Activated B cell treated with CpG ODN at 0.5 μM for 24 hours (primary cell): ENCODE data around the gene FOLH1. TPM values are rescaled to one million over a fixed set of nuclear protein-coding genes. Genes with fewer than 3 reads are reported as not detected.
"Not testable (repeated sequence)": the region's sequence is repeated elsewhere in the genome, so short reads cannot be mapped to it uniquely, and the experiment has no call there.

Experiments used
- ATAC-seq: fragments of 200-7000 bp; cut with Tn5 transposase; one replicate; pipeline ENCODE4 v1.10.0; 2021; ENCODE audit warnings: low read depth, mild to moderate bottlenecking, moderate library complexity
- CTCF ChIA-PET: fragments of 350-600 bp; sonication (Branson Sonifier 250); formaldehyde crosslinking; loops from one replicate; lab custom pipeline; 2021; ENCODE audit warnings: antibody characterized with exemption; lab: Charles Lee
- POLR2A ChIA-PET: fragments of 350-600 bp; sonication (Branson Sonifier 250); formaldehyde crosslinking; loops from one replicate; lab custom pipeline; 2021; ENCODE audit warnings: antibody characterized with exemption; lab: Charles Lee
- DNase-seq: peaks from one replicate; pipeline ENCODE4 v3.0.0; 2022
- H3K27ac Mint-ChIP-seq: one replicate; pipeline ENCODE4 v1.8.0; 2020; ENCODE audit warnings: mixed read lengths
- H3K27me3 Mint-ChIP-seq: one replicate; pipeline ENCODE4 v1.8.0; 2021; ENCODE audit warnings: mixed read lengths
- H3K36me3 Mint-ChIP-seq: one replicate; pipeline ENCODE4 v1.8.0; 2021; ENCODE audit warnings: low read depth, mixed read lengths
- H3K4me1 Mint-ChIP-seq: one replicate; pipeline ENCODE4 v1.8.0; 2021; ENCODE audit warnings: mixed read lengths
- H3K4me3 Mint-ChIP-seq: one replicate; pipeline ENCODE4 v1.8.0; 2020; ENCODE audit warnings: mild to moderate bottlenecking, mixed read lengths
- H3K9me3 Mint-ChIP-seq: one replicate; pipeline ENCODE4 v1.8.0; 2020; ENCODE audit warnings: mixed read lengths
- CTCF ChIP-seq: fragments of 200-600 bp; IDR thresholded peaks from one replicate; pipeline ENCODE4 v1.8.0; 2022; ENCODE audit warnings: antibody characterized with exemption, mild to moderate bottlenecking
- intact Hi-C: fragments of 100-400 bp; cut with micrococcal nuclease; formaldehyde crosslinking; loops from one replicate; pipeline ENCODE4 v1.15.1; 2024
- total RNA-seq: library from RNA; stranded (reverse); gene quantifications from 2 replicates; pipeline ENCODE4 v1.2.3, GENCODE V29; 2022

Gene FOLH1
- total RNA-seq, 1 donor from 2014 or later: not detected

- H3K27ac Mint-ChIP-seq, intact Hi-C loops, ATAC-seq, DNase-seq, H3K4me3 Mint-ChIP-seq, POLR2A ChIA-PET, H3K36me3 Mint-ChIP-seq, H3K9me3 Mint-ChIP-seq, H3K4me1 Mint-ChIP-seq, H3K27me3 Mint-ChIP-seq, CTCF ChIA-PET: not testable (repeated sequence)
Measured at GRCh38 chr11:49185597-49185996, 22.8 kb downstream of the FOLH1 start.

- DNase-seq, H3K36me3 Mint-ChIP-seq, H3K4me1 Mint-ChIP-seq, H3K27ac Mint-ChIP-seq, intact Hi-C loops, CTCF ChIA-PET, ATAC-seq, POLR2A ChIA-PET, H3K27me3 Mint-ChIP-seq, H3K4me3 Mint-ChIP-seq, H3K9me3 Mint-ChIP-seq: not testable (repeated sequence)
Measured at GRCh38 chr11:49184756-49185155, 23.6 kb downstream of the FOLH1 start.

- H3K4me3 Mint-ChIP-seq, intact Hi-C loops, H3K36me3 Mint-ChIP-seq, H3K4me1 Mint-ChIP-seq, ATAC-seq, H3K27ac Mint-ChIP-seq, H3K27me3 Mint-ChIP-seq, CTCF ChIA-PET, H3K9me3 Mint-ChIP-seq, DNase-seq, POLR2A ChIA-PET: not testable (repeated sequence)
Measured at GRCh38 chr11:49177936-49178335, 30.5 kb downstream of the FOLH1 start.

- DNase-seq, intact Hi-C loops, H3K4me1 Mint-ChIP-seq, H3K36me3 Mint-ChIP-seq, CTCF ChIA-PET, H3K9me3 Mint-ChIP-seq, ATAC-seq, H3K27ac Mint-ChIP-seq, H3K27me3 Mint-ChIP-seq, POLR2A ChIA-PET, H3K4me3 Mint-ChIP-seq: not testable (repeated sequence)
Measured at GRCh38 chr11:49175378-49175777, 33.0 kb downstream of the FOLH1 start.

GRCh38 chr11:49174691-49175366 is 33.6 kb downstream of the FOLH1 start:
- H3K9me3 Mint-ChIP-seq, CTCF ChIA-PET, H3K27ac Mint-ChIP-seq, H3K27me3 Mint-ChIP-seq, DNase-seq, POLR2A ChIA-PET, H3K4me3 Mint-ChIP-seq, H3K4me1 Mint-ChIP-seq, intact Hi-C loops, ATAC-seq, H3K36me3 Mint-ChIP-seq: not testable (repeated sequence)

GRCh38 chr11:49171613-49172012 is 36.8 kb downstream of the FOLH1 start:
- H3K27me3 Mint-ChIP-seq, H3K9me3 Mint-ChIP-seq, H3K4me1 Mint-ChIP-seq, ATAC-seq, H3K27ac Mint-ChIP-seq, intact Hi-C loops, CTCF ChIA-PET, DNase-seq, H3K36me3 Mint-ChIP-seq, H3K4me3 Mint-ChIP-seq, POLR2A ChIA-PET: not testable (repeated sequence)

GRCh38 chr11:49169579-49169978 is 38.8 kb downstream of the FOLH1 start:
- ATAC-seq, H3K4me1 Mint-ChIP-seq, intact Hi-C loops, H3K27ac Mint-ChIP-seq, H3K9me3 Mint-ChIP-seq, POLR2A ChIA-PET, H3K4me3 Mint-ChIP-seq, H3K27me3 Mint-ChIP-seq, CTCF ChIA-PET, DNase-seq, H3K36me3 Mint-ChIP-seq: not testable (repeated sequence)

- CTCF ChIA-PET: not testable (repeated sequence)
Measured at GRCh38 chr11:49168992-49169391, 39.4 kb downstream of the FOLH1 start.

GRCh38 chr11:49151211-49151610 is 57.2 kb downstream of the FOLH1 start:
- no peak for DNase-seq
- Mint-ChIP-seq H3K36me3 (no peaks in the 10 kb centered on the region), H3K27ac (no peak overlapping the region), H3K4me1 (no peaks in the 10 kb centered on the region), H3K4me3 (no peak overlapping the region), H3K27me3 (no peaks in the 10 kb centered on the region), H3K9me3 (no peaks in the 10 kb centered on the region)
- TF ChIP-seq CTCF: no peak
- CTCF ChIA-PET: no interaction called here
- ATAC-seq: no peak
- POLR2A ChIA-PET: no interaction called here
- intact Hi-C loops: no loop called here

More at GRCh38 chr11:49168992-49169391, 39.4 kb downstream of the FOLH1 start:
- H3K27me3 Mint-ChIP-seq, intact Hi-C loops, POLR2A ChIA-PET, H3K9me3 Mint-ChIP-seq, DNase-seq, ATAC-seq, H3K4me3 Mint-ChIP-seq, H3K27ac Mint-ChIP-seq, H3K4me1 Mint-ChIP-seq, H3K36me3 Mint-ChIP-seq: not testable (repeated sequence)

GRCh38 chr11:49102356-49102755 is 106.0 kb downstream of the FOLH1 start:
- H3K27me3 Mint-ChIP-seq, H3K27ac Mint-ChIP-seq, DNase-seq, ATAC-seq, H3K9me3 Mint-ChIP-seq, CTCF ChIA-PET, H3K4me3 Mint-ChIP-seq, H3K36me3 Mint-ChIP-seq, intact Hi-C loops, POLR2A ChIA-PET, H3K4me1 Mint-ChIP-seq: not testable (repeated sequence)
